A549 (cell line): Measurements from ENCODE around the gene RCCD1.

Experiments used
- MAZ ChIP-seq: fragments of 150-350 bp; IDR thresholded peaks from 2 replicates; pipeline ENCODE4 v1.6.1; 2014; ENCODE audit warnings: antibody characterized with exemption, low read depth, low read length, borderline replicate concordance
- POLR2A ChIP-seq: IDR thresholded peaks from 2 replicates; pipeline ENCODE4 v1.6.1; 2012; ENCODE audit warnings: mild to moderate bottlenecking, low read length

DNA sequence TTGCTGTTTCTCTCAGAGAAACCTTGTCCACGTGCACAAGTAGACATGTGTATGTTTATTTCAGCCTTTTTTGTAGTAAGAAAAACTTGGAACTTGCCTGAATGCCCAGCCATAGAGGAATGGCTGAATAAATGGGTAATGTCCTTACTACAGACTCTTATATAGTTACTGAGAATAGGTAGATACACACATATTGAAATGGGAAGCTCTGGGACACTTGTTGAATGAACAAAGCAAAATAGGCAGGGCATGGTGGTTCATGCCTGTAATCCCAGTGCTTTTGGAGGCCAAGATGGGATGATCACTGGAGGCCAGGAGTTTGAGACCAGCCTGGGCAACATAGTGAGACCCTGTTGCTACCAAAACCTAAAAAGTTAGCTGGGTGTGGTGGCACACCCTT is 17.9 kb upstream of the RCCD1 start:
- no peak for TF ChIP-seq MAZ
- TF ChIP-seq POLR2A = no peak
